Lower leg skin (tissue), 4 donors: ENCODE measurements around the gene MBNL2. TPM values are rescaled to one million over a fixed set of nuclear protein-coding genes. Genes with fewer than 3 reads are reported as not detected.

Source experiments
- DNase-seq, 2 donors: peaks; one replicate each; pipeline ENCODE4 v3.0.0-alpha.2; 2019; ENCODE audit warnings: low spot score in 2 of 2
- H3K4me3 ChIP-seq: fragments of 200-600 bp; sonication (generic); 2 replicates; pipeline ENCODE4 v1.5.1; 2017; ENCODE audit warnings: mild to moderate bottlenecking, low read depth; ENCODE audit not compliant: poor library complexity, severe bottlenecking
- POLR2A ChIP-seq, 2 donors: fragments of 450-650 bp; IDR thresholded peaks; one replicate each; pipeline ENCODE4 v1.6.1; 2016 to 2017; ENCODE audit warnings: antibody characterized with exemption in 2 of 2, mild to moderate bottlenecking in 1 of 2, moderate library complexity in 1 of 2
- WGBS, 2 donors: methylation state at CpG; one replicate each; pipeline ENCODE4 v1.1.5; 2018; 5-methylcytosine and 5-hydroxymethylcytosine counted together
- intact Hi-C: fragments of 100-400 bp; cut with DNase I; formaldehyde crosslinking; loops from one replicate; pipeline ENCODE4 v1.15.0; 2023; ENCODE audit warnings: low total_unique reads
- total RNA-seq, 4 donors: library from RNA; depleted of rRNA; stranded (reverse); fragments of >200 nt; gene quantifications; one replicate each; pipeline ENCODE4 v1.1.0, GENCODE V29; 2016
- TF ChIP-seq, protein P1 (sequence below), 3 donors: fragments of 450-650 bp; IDR thresholded peaks; one replicate each; pipeline ENCODE4 v1.5.1; 2016; ENCODE audit warnings: antibody characterized with exemption in 3 of 3, mild to moderate bottlenecking in 3 of 3, moderate library complexity in 2 of 3

MBNL2 gene
- total RNA-seq, 4 donors from 2014 or later = 37.6 to 59.5 (median 45.4) TPM

DNA sequence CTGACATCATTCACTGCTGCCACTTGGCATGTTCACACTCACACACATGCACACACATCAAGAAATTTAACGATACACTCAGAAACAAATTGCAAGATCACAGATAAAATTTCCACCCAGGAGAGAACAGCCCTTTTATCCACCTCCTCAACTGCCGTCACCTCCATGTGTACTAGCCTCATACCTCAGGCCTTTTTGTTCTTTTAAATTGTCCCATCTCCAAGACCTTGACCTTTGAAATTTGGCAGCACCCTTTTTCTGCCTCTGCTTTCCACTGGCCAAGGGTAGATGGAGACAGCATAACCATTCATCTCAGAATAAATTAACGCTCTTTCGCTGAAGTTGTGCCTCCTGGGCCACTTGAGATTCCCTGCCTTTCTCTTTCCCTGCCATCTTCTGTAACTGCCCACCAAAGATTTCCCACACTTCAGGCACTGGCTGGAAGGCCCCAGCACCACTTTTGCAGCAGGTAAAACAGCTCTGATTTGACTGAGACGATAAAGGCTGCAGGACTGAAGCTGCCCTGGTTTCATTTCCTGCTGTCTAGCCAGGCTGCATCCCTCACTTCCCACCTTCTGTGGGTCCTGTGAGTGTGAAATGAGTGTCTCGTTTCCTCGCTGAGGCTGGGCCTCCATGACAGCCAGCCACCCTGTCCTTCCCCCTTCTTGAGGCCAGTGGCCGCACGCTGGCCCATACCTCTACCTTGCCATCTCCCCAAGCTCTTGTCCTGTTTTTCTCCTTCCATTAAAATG lies 39.3 kb downstream of the MBNL2 start:
- H3K4me3 ChIP-seq = no peak overlapping the region
- no peak for DNase-seq
- intact Hi-C loops = no loop called here
- 80 to 87% methylated on average over 9 of the region's 9 CpGs for WGBS, 2 donors
- no peak for TF ChIP-seq POLR2A (IDR thresholded peaks at IDR 0.05)
- TF ChIP-seq, protein P1, sequence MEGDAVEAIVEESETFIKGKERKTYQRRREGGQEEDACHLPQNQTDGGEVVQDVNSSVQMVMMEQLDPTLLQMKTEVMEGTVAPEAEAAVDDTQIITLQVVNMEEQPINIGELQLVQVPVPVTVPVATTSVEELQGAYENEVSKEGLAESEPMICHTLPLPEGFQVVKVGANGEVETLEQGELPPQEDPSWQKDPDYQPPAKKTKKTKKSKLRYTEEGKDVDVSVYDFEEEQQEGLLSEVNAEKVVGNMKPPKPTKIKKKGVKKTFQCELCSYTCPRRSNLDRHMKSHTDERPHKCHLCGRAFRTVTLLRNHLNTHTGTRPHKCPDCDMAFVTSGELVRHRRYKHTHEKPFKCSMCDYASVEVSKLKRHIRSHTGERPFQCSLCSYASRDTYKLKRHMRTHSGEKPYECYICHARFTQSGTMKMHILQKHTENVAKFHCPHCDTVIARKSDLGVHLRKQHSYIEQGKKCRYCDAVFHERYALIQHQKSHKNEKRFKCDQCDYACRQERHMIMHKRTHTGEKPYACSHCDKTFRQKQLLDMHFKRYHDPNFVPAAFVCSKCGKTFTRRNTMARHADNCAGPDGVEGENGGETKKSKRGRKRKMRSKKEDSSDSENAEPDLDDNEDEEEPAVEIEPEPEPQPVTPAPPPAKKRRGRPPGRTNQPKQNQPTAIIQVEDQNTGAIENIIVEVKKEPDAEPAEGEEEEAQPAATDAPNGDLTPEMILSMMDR (IDR thresholded peaks at IDR 0.05) = no peak

DNA sequence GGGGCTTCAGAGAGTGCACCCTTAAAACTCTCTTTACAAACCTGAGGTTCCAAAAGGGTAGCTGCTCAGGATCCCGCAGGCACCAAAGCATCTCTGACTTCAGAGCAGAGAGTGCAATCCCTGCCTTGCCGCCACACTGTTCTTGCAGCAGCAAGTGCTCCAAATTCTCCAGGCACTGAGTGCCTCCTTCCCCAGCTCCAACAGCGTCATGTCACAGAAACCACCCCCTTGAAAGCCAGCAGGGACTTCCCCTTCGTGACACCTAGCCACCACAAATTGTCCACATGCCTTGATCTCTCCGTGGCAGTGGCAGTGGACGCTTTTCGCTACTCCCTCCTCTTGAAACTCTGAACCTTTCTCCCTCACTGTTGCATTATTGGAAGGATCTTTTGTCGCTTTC lies 39.9 kb downstream of the MBNL2 start:
- WGBS, 2 donors = 81 to 83% methylated on average over 8 of the region's 8 CpGs

DNA sequence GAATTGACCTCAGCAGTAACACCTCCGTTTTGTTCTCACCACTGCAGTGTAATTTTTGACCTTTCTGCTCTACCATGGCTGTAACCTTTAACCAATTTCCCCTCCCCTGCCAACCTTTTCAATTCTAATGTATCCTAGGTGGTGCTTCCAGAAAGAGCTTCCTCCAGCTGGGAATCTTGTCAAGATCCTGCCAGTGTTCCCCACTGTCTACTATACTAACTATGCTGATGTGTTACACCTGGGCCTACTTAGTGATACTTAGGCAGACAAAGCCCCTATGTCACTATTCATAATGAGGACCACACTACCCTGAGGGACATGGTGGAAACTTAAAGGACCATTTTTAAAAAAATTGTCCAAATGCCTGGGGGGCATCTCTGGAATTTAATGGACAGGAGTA lies 41.0 kb downstream of the MBNL2 start:
- WGBS, 2 donors = 88% methylated on average over 1 of the region's 1 CpG
- H3K4me3 ChIP-seq = no peak overlapping the region
- no peak for DNase-seq
- intact Hi-C loops = no loop called here
- TF ChIP-seq, protein P1 (IDR thresholded peaks at IDR 0.05) = no peak
- TF ChIP-seq POLR2A (IDR thresholded peaks at IDR 0.05) = no peak

More for the DNA sequence above, 39.9 kb downstream of the MBNL2 start:
- H3K4me3 ChIP-seq = no peak overlapping the region
- intact Hi-C loops = no loop called here
- no peak for TF ChIP-seq POLR2A (IDR thresholded peaks at IDR 0.05)
- no peak for DNase-seq

DNA sequence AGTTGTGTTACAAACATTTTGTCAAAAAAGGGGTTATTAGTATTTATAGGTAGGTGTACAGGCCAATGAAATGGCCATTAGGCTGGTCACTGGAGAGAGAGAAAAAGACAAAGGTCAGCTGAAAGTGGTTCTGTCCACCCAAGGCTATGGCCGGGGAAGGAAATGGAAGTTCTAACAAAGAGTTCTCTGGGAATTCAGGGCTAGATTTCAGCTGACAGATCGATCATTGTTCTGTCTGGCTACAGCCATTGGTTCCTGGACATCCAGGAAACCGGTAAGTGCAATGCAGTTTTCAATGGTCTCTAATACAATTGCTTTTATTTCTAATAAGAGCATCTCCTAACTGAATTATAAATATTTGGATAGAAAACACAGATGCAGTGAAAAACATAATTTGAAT lies 42.5 kb downstream of the MBNL2 start:
- H3K4me3 ChIP-seq = no peak overlapping the region
- DNase-seq = no peak
- intact Hi-C loops = no loop called here
- WGBS, 2 donors = 79 to 85% methylated on average over 3 of the region's 3 CpGs
- TF ChIP-seq, protein P1 (IDR thresholded peaks at IDR 0.05) = no peak
- TF ChIP-seq POLR2A (IDR thresholded peaks at IDR 0.05) = no peak

- 77 to 80% methylated on average over 8 of the region's 8 CpGs for WGBS, 2 donors
Measured at GRCh38 chr13:97266332-97266731, 44.2 kb downstream of the MBNL2 start.

DNA sequence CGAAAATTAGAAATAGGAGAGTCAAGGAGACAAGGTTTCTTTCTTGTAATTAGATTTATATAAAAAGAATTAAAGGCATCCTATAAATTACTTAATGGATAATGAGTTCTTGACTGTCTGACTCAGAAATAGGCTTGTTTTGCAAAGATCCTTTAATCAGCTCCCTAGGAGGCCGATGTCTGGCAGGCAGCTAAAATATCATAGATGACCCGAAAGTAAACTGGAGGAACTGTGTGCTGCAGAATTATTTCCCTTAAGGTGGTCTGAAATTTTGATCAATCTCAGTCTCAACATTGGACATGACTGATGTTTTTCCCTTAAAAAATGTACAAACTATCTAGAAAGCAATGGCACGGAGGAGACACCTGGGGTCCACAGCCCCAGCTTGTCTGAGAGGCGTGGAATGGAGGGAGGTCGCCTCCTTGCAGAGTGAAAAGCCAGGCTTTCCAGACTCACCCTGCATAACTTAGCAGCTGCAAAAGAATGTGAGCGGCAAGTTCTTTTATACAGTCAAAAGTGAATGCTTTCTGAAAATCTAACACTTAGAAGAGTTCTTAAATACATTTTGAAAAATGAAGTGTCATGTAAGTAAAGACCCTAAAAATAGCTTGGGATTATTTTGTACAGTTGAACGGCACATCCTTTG lies 44.8 kb downstream of the MBNL2 start:
- TF ChIP-seq, protein P1 (IDR thresholded peaks at IDR 0.05) = no peak
- no peak for TF ChIP-seq POLR2A (IDR thresholded peaks at IDR 0.05)
- 65 to 69% methylated on average over 8 of the region's 8 CpGs for WGBS, 2 donors
- intact Hi-C loops = no loop called here
- no peak overlapping the region for H3K4me3 ChIP-seq
- DNase-seq = no peak

More at GRCh38 chr13:97266332-97266731, 44.2 kb downstream of the MBNL2 start:
- no peak for TF ChIP-seq POLR2A (IDR thresholded peaks at IDR 0.05)
- TF ChIP-seq, protein P1 (IDR thresholded peaks at IDR 0.05) = no peak
- no peak for DNase-seq
- intact Hi-C loops = no loop called here
- H3K4me3 ChIP-seq = no peak overlapping the region
